Measurements from ENCODE around the gene PRR23A. TPM values are rescaled to one million over a fixed set of nuclear protein-coding genes. Genes with fewer than 3 reads are reported as not detected.
"Not testable (repeated sequence)": the region's sequence is repeated elsewhere in the genome, so short reads cannot be mapped to it uniquely, and the experiment has no call there.

PRR23A gene
- not detected in 2 replicates for total RNA-seq (2014; rRNA removed; shearing (Covaris generic))

DNA sequence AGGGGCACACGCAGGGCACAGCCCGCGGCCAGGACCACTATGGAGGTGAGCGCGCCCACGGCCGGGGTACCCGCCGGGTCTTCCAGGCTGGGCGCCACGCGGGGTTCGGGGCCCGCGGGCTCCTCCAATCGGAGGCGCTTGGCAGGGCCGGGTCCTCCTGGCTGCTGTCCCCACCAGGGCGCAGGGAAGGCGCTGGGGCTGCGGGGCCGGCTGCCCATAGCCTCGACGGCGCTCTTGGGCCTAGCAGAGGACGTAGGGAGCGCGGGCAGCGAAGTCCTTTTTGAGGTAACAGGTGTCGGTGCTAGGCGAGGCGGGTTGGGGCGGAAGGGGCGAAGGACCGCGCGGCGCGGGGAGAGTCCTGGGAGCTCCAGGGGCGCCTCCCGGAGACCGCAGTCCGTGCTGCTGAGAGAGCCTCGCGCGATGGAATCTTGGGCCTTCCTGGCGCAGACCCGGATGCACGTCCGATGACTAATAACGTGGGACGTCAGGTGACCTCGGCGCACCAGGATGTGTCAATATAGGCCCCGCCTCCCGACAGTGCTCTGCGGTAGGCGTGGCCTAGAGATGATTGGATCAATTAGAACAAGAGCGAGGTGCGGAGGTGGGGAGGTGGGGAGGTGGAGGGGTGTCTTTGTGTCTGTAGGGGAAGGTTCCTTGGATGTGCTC, at the start of gene PRR23A:
Gene PRR23A, minus strand, starts transcription at position 218 of the 666 bp plus-strand sequence. Its CDS starts 0 bp downstream, at position 218.
- in situ Hi-C loops (cut with HindIII; ENCODE audit: low sequenced_read_pairs), result no loop called here
- DNase-seq (ENCODE audit: low spot score), result no peak

DNA sequence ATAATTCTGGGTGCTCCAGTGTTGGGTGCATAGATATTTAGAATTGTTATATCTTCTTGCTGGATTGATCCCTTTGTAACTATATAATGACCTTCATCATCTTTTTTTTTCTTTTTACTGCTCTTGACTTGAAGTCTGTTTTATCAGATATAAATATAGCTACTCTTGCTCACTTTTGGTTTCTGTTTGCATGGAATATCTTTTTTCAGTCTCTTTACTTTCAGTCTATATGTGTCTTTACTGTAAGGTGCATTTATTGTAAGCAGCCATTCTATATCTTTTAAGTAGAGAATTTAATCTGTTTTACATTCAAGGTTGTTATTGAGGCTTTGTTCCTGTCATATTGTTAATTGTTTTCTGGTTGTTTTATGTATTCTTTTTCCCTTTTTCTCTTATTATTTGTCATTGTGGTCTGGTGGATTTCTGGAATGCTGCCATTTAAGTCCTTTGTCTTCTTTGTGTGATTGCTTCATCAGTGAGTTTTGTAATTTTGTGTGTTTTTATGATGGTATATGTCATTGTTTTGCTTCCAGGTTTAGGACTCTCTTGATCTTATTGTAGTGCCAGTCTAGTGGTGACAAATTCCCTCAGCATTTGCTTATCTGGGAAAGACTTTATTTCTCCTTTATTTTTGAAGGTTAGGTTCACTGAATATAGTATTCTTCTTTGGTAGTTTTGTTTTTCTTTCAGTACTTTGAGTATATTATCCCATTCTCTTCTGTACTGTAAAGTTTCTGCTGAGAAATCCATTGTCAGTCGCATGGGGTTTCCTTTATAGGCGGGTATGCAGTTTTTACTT, 46.9 kb upstream of the PRR23A start:
- in situ Hi-C loops (cut with HindIII; ENCODE audit: low sequenced_read_pairs), result no loop called here
- no peak for DNase-seq (ENCODE audit: low spot score)

DNA sequence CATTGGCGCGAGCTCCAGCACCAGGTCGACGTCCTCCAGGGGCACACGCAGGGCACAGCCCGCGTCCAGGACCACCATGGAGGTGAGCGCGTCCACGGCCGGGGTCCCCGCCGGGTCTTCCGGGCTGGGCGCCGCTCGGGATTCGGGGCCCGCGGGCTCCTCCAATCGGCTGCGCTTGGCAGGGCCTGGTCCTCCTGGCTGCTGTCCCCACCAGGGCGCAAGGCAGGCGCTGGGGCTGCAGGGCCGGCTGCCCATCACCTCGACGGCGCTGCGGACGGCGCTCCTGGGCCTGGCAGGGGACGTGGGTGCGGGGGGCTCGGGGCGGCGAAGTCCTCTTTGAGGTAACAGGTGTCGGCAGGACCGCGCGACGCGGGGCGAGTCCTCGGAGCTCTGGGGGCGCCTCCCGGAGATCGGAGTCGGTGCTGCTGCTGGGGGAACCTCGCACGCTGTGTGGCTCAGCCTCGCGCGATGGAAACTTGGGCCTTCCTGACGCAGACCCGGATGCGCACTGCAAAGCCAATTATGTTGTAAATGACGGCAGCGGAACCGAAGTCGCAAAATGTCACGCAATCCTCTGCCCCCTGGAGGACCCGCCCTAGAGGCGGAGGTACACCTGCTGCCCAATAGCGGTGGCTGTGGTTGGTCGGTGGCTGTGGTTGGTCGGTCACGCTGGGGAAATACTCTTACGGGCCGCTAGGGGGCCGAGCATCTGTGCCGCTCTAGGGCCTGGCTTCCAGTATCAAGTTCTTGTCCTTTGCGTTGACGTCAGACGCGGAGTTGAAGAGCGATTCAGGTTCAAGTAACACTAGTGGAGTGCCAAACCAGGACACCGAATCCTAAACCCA, 38.5 kb upstream of the PRR23A start, which contains the start of gene PRR23C:
Gene PRR23C, minus strand, starts transcription at position 527 of the 845 bp plus-strand sequence. Its CDS starts 272 bp downstream, at position 255.
- in situ Hi-C loops (cut with HindIII; ENCODE audit: low sequenced_read_pairs), result no loop called here
- DNase-seq (ENCODE audit: low spot score), result no peak

DNA sequence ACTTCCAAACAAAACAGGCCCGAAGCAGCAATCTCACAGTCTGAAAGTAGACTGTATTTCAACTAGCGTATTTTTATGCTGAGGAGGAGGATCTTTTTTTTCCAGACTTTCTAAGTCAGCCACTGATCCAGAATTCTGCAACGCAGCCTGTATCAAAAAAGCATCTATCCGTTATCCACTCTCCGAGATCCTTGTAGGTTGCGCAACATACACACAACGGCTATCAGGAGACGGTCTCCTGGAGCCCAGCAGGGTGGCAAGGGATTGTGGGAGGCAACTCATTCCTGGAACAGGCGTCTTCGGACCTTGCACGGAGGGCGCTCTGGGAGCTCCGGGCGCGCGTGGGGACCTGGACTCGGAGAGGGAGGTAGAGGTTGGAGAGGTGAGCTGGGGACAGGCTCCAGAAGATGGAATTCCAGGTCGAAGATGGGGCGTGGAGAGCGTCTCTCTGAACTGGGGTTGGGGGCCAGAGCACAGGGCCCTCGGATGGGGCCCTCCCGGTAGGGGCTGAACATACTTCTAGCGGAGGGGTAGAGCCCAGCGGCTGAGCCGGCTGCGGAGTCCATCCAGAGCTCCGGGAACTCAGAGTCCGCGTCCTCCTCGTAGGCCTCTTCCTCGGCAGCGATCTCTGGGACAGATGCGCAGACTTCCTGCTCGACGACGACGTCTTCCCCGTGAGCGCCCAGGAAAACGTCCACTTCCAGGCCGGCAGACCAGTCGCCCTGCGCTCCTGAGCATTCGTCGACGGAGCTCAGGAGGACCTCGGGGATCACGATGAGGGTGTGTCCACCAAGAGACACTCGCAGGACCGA, 37.7 kb upstream of the PRR23A start:
- DNase-seq (ENCODE audit: low spot score), result no peak
- in situ Hi-C loops (cut with HindIII; ENCODE audit: low sequenced_read_pairs), result no loop called here

DNA sequence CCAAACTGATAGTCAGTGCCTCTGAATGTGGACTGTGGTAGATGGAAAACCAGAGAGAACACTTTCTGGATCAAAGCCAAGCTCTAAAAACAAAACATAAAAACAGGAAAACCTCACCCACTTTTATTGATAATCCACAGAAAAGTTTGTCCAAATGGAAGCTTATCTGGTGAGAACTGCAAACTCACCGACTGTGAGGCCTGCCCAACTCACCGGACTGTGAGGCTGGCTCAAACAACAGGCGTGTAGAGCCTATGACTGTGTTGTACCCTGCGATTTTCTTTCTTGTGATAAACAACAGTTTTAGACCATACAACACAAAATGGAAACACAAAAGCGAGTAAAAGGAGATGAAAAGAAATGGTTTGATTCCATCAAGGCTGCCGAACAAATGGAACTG, 31.4 kb upstream of the PRR23A start:
- in situ Hi-C loops (cut with HindIII; ENCODE audit: low sequenced_read_pairs), result no loop called here
- DNase-seq (ENCODE audit: low spot score), result no peak

DNA sequence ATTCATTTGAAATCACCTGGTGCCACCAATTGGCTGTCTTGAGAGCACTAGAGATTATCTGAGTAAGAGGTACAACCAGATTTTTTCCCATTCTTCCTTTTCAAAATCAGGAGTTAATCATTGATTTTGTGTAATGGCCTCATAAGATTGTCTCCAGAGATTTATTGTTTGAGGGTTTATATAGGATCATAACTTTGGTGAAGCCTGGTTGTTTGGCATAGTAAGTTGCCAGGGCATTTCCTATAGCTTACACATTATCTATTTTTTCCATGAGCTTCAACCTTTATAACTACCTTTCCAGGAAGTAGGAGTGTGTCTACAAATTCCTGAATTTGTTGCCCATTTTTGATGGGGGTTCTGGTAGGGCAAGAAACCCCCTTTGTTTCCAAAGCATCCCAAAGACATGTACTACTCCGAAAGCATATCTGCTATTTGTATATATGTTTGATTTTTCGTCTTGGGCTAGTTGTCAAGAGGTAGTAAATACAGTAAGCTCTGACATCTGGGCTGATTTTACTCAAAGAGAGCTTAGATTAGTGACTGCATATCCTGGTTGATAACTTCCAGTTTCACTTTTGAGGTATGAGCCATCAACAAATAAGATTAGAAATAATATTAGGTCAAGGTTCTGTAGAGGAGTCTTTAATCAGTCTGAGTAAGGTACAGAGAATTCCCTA, 26.4 kb upstream of the PRR23A start:
- no peak for DNase-seq (ENCODE audit: low spot score)
- in situ Hi-C loops (cut with HindIII; ENCODE audit: low sequenced_read_pairs), result no loop called here

DNA sequence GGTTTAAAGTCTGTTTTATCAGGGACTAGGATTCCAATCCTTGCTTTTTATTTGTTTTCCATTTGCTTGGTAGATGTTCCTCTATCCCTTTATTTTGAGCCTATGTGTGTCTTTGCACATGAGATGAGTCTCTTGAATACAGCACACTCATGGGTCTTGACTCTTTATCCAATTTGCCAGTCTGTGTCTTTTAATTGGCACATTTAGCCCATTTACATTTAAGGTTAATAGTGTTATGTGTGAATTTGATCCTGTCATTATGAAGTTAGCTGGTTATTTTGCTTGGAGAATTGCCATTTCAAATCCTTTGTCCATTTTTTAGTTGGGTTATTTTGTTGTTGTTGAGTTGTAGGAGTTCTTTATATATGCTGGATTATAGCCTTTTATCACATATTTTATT, 24.5 kb upstream of the PRR23A start:
- in situ Hi-C loops (cut with HindIII; ENCODE audit: low sequenced_read_pairs); DNase-seq (ENCODE audit: low spot score): not testable (repeated sequence)

DNA sequence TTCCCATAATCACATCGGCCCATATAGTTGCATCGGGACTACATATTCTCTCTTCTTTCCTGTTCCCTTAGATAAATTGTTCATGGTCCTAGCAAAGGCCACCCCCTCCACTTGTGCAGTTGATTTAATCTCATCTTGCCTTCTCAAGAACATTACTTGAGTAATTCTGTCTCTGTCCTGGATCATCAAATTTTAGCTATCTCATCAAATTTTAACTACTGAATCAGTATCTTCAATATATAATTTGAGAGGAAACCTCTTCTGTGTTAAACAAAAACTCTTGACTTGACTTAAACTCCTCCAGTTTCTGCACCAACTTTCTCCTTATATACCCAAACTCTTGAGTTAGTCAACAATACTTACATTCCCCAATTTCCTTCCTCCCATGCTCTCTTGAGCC, 18.9 kb upstream of the PRR23A start:
- no peak for DNase-seq (ENCODE audit: low spot score)
- in situ Hi-C loops (cut with HindIII; ENCODE audit: low sequenced_read_pairs), result no loop called here

DNA sequence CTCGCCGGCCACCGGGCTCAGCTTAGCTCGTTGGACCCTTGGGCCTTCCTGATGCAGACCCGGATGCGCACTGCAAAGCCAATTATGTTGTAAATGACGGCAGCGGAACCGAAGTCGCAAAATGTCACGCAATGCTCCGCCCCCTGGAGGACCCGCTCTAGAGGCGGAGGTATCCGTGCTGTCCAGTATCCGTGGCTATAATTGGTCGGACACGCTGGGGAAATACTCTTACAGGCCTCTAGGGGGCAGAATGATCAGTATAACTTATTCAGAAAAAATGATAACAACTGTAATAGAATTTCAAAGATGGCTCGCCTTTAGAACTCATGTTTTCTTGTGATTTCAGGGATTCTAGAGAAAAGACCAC, 14.8 kb upstream of the PRR23A start, which contains the start of gene PRR23B:
Gene PRR23B, minus strand, starts transcription at position 59 of the 367 bp plus-strand sequence. CDS start 265 bp downstream, outside the sequence.
- DNase-seq (ENCODE audit: low spot score), result no peak
- in situ Hi-C loops (cut with HindIII; ENCODE audit: low sequenced_read_pairs), result no loop called here

DNA sequence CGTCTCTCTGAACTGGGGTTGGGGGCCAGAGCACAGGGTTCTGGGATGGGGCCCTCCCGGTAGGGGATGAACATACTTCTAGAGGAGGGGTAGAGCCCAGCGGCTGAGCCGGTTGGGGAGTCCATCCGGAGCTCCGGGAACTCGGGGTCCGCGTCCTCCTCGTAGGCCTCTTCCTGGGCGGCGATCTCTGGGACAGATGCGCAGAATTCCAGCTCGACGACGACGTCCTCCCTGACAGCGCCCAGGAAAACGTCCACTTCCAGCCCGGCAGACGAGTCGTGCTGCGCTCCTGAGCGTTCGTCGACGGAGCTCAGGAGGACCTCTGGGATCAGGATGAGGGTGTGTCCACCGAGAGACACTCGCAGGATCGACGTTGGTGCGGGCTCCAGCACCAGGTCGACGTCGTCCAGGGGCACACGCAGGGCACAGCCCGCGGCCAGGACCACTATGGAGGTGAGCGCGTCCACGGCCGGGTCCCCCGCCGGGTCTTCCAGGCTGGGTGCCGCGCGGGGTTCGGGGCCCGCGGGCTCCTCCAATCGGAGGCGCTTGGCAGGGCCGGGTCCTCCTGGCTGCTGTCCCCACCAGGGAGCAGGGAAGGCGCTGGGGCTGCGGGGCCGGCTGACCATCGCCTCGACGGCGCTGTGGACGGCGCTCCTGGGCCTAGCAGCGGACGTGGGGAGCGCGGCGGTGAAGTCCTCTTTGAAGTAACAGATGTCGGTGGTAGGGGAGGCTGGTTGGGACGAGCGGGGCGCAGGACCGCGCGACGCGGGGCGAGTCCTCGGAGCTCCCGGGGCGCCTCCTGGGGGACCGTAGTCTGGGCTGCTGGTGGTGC, 14.2 kb upstream of the PRR23A start:
- in situ Hi-C loops (cut with HindIII; ENCODE audit: low sequenced_read_pairs), result no loop called here
- DNase-seq (ENCODE audit: low spot score), result no peak

DNA sequence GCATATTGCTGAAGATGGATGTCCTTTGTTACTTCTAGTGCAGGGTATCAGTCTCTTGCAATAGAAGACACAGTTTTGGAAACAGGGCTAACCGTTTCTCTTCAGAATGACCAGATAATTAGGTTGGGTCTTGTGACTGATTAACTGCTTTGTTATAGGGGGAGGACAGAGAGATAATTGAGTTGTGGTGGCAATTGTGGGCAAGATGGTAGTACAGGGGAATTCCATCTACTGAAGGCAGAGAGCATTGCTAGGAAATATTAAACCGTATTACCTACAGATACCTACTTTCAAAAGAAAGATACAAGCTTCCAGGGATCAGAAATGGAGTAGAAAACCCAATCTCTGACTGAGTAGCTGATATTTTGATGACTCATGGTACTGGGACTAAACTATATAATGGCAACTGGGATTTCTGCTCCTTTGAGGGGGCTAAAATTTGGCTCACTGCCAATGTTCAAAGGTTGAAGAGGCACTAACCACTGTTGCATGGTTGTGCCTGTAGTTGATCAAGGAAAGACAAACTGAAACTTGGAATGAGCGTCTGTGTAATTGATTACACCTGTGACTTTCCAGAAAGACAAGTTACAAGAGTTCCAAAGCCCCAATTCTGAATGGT, 10.5 kb upstream of the PRR23A start:
- in situ Hi-C loops (cut with HindIII; ENCODE audit: low sequenced_read_pairs), result no loop called here
- DNase-seq (ENCODE audit: low spot score), result no peak

DNA sequence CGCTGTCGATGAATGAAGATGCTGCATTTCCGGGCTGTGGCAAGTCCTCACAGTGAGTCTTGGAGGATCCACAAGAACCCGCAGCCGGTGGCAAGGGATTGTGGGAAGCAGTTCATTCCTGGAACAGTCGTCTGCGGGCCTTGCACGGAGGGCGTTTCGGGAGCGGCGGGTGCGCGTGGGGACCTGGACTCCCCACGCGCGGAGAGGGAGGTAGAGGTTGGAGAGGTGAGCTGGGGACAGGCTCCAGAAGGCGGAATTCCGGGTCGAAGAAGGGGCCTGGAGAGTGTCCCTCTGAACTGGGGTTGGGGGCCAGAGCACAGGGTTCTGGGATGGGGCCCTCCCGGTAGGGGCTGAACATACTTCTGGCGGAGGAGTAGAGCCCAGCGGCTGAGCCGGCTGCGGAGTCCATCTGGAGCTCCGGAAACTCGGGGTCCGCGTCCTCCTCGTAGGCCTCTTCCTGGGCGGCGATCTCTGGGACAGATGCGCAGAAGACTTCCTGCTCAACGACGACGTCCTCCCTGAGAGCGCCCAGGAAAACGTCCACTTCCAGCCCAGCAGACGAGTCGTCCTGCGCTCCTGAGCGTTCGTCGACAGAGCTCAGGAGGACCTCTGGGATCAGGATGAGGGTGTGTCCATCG, 593 bp downstream of the PRR23A start:
- in situ Hi-C loops (cut with HindIII; ENCODE audit: low sequenced_read_pairs), result no loop called here
- no peak for DNase-seq (ENCODE audit: low spot score)

DNA sequence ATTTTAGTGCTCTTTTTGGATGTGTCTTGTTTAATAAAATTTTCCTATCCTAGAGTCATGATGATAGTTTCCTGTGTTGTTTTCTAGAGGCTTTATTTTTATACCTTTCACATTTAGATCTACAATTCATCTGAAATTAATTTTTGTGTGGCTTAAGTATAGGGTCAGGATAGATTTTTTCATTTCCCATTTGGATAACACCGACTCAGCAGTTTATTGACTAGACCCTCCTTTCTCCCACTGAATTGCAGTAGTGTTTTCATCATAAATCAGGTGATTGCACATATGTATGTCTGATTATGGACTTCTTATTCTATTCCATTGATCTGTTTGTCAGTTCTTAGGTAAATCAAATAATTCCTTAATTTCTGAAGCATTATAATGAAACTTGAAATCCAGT, 10.4 kb downstream of the PRR23A start:
- in situ Hi-C loops (cut with HindIII; ENCODE audit: low sequenced_read_pairs), result no loop called here
- no peak for DNase-seq (ENCODE audit: low spot score)

DNA sequence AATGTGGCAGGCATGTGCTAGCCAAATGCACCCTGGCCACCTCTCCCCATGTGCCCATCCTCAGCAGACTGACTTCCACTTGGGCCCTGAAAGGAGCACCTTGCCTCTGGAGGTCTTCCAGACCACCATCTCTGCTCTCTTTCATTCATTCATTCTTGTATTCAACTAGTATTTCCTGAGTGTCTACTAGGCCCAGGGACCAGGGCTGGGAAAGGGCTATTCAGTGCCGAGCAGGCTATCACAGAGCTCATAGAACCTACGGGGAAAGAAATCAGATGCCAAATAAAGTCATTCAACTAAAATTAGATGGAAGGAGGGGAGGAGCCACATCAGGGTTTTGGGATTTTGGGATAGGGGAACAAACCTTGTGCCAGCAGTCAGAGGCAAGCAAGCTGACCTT, 18.9 kb downstream of the PRR23A start:
- DNase-seq (ENCODE audit: low spot score), result no peak
- in situ Hi-C loops (cut with HindIII; ENCODE audit: low sequenced_read_pairs), result no loop called here

DNA sequence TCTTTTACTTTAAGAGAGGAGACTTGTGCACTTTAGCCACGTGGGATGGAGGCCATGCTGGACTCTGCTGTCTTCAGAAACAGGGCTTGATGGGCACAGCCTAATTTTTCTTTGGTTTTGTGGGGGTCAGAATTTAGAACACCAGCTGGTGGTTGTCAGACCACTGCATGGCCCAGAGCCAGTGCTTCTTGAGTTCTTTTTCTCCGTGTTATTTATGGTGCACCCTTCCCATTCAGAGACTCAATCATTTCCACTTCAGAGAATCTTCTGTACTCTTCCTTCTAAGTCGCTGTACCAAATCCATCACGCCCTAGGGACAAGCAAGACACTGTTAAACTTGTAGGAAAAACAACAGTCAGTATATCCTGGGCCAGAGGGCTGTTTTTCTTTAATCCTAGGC, 20.1 kb downstream of the PRR23A start:
- in situ Hi-C loops (cut with HindIII; ENCODE audit: low sequenced_read_pairs), result no loop called here
- DNase-seq (ENCODE audit: low spot score), result no peak

DNA sequence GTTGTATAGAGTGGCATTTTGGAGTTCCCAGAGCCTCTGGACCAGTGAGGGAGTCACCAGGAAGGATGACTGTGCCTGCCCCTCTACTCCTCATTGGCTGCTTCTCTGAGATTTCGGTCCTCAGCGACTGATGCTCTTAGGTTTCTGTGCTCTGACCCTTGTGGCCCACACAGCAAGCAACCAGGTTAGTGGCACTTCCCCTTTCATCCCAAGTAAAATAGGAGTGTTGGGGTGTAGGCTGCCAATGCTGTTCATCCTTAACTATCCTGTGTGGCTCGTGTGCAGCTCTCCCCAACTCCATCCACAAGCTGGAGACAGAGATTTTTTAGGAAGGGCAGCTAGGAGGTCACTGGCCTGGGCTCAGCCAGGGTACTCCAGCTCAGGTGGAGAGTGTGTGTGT, 21.3 kb downstream of the PRR23A start:
- in situ Hi-C loops (cut with HindIII; ENCODE audit: low sequenced_read_pairs), result no loop called here
- no peak for DNase-seq (ENCODE audit: low spot score)

DNA sequence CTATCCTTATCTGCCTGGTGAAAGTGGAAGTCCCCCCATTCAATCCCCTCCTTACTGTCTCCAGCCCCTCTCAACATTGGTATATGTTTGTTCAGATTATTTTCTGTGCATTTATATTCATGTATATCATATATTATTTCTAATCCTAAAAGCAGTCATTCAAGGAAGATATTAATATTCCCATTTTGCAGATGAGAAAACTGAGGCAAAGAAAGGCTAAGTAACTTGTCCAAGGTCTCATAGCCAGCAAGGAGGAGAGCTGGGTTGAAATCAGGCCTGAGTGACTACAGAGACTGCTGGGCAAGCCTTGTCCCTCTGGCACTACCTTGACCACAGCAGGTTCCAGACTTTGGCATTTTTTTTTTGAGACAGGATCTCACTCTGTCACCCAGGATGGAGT, 30.0 kb downstream of the PRR23A start:
- in situ Hi-C loops (cut with HindIII; ENCODE audit: low sequenced_read_pairs), result no loop called here

More for the DNA sequence above, 30.0 kb downstream of the PRR23A start:
- DNase-seq (ENCODE audit: low spot score), result no peak

All from G401 (cell line).